HG02938 (cell line): ENCODE data around the gene TRIM52.
"Not testable (repeated sequence)": the region's sequence is repeated elsewhere in the genome, so short reads cannot be mapped to it uniquely, and the experiment has no call there.

Source experiments
- ATAC-seq: cut with Tn5 transposase; IDR thresholded peaks from one replicate; pipeline ENCODE4 v1.9.1; 2021; ENCODE audit warnings: mild to moderate bottlenecking, moderate library complexity; ENCODE audit not compliant: unreplicated experiment

The TRIM52 gene

GRCh38 chr5:181260720-181261319, at the start of gene TRIM52:
TSS of gene TRIM52 (minus strand) at chr5:181261143. CDS start at chr5:181260813, 330 bp downstream.
- peak; percentile 68 for ATAC-seq

- ATAC-seq, result not testable (repeated sequence)
These were observed 26.4 kb upstream of the TRIM52 start for GRCh38 chr5:181287331-181287730.

- ATAC-seq, result not testable (repeated sequence)
These were observed 25.2 kb upstream of the TRIM52 start for GRCh38 chr5:181285962-181286705.

GRCh38 chr5:181283841-181284755, 23.2 kb upstream of the TRIM52 start:
- not testable (repeated sequence) for ATAC-seq

GRCh38 chr5:181283347-181283746, 22.4 kb upstream of the TRIM52 start:
- no peak for ATAC-seq

GRCh38 chr5:181282874-181283273, 21.9 kb upstream of the TRIM52 start:
- no peak for ATAC-seq

- not testable (repeated sequence) for ATAC-seq
These were observed 21.5 kb upstream of the TRIM52 start for GRCh38 chr5:181282415-181282814.

GRCh38 chr5:181281984-181282316, 21.0 kb upstream of the TRIM52 start:
- ATAC-seq, result no peak

- no peak for ATAC-seq
These were observed 20.4 kb upstream of the TRIM52 start for GRCh38 chr5:181281077-181281983.

GRCh38 chr5:181280251-181280762, 19.4 kb upstream of the TRIM52 start:
- ATAC-seq, result no peak

GRCh38 chr5:181273433-181273744, 12.4 kb upstream of the TRIM52 start:
- ATAC-seq, result not testable (repeated sequence)

- no peak for ATAC-seq
These were observed 10.1 kb upstream of the TRIM52 start for GRCh38 chr5:181271081-181271480.

- not testable (repeated sequence) for ATAC-seq
These were observed 7.0 kb upstream of the TRIM52 start for GRCh38 chr5:181267907-181268306.

- ATAC-seq, result not testable (repeated sequence)
These were observed 6.5 kb upstream of the TRIM52 start for GRCh38 chr5:181267291-181267904.

- no peak for ATAC-seq
These were observed 4.2 kb upstream of the TRIM52 start for GRCh38 chr5:181265092-181265671.

GRCh38 chr5:181263633-181264032, 2.7 kb upstream of the TRIM52 start:
- no peak for ATAC-seq

- peak; percentile 52 for ATAC-seq
These were observed 542 bp upstream of the TRIM52 start for GRCh38 chr5:181261320-181262049.

GRCh38 chr5:181259974-181260719, 796 bp downstream of the TRIM52 start:
- ATAC-seq, result no peak
